ENCODE measurements around the gene S100A7A. TPM values are rescaled to one million over a fixed set of nuclear protein-coding genes. Genes with fewer than 3 reads are reported as not detected.

S100A7A gene
- total and polyA plus RNA-seq, 4 donors = not detected

GRCh38 chr1:153437236-153437635 lies 20.9 kb downstream of the S100A7A start:
- TF ChIP-seq HNF4A (conservative IDR thresholded peaks at IDR 0.05) (no peak), ZBTB33 (IDR thresholded peaks at IDR 0.05) (no peak), JUND (IDR thresholded peaks at IDR 0.05) (no peak), RAD21 (IDR thresholded peaks at IDR 0.05) (no peak), NR2F2 (IDR thresholded peaks at IDR 0.05) (no peak), TAF1 (conservative IDR thresholded peaks at IDR 0.05) (no peak), FOXA1 (IDR thresholded peaks at IDR 0.05) (no peak), EGR1 (IDR thresholded peaks at IDR 0.05; ENCODE audit: low read depth in 2 of 2) (no peak), SP1 (IDR thresholded peaks at IDR 0.05) (no peak), YY1 (IDR thresholded peaks at IDR 0.05) (no peak), GABPA (IDR thresholded peaks at IDR 0.05 in 1 of 2, conservative IDR thresholded peaks at IDR 0.05 in 1 of 2) (no peak), HNF4G (IDR thresholded peaks at IDR 0.05) (no peak), RXRA (IDR thresholded peaks at IDR 0.05) (no peak), FOXA2 (IDR thresholded peaks at IDR 0.05) (no peak)
- TF ChIP-seq, protein P1, sequence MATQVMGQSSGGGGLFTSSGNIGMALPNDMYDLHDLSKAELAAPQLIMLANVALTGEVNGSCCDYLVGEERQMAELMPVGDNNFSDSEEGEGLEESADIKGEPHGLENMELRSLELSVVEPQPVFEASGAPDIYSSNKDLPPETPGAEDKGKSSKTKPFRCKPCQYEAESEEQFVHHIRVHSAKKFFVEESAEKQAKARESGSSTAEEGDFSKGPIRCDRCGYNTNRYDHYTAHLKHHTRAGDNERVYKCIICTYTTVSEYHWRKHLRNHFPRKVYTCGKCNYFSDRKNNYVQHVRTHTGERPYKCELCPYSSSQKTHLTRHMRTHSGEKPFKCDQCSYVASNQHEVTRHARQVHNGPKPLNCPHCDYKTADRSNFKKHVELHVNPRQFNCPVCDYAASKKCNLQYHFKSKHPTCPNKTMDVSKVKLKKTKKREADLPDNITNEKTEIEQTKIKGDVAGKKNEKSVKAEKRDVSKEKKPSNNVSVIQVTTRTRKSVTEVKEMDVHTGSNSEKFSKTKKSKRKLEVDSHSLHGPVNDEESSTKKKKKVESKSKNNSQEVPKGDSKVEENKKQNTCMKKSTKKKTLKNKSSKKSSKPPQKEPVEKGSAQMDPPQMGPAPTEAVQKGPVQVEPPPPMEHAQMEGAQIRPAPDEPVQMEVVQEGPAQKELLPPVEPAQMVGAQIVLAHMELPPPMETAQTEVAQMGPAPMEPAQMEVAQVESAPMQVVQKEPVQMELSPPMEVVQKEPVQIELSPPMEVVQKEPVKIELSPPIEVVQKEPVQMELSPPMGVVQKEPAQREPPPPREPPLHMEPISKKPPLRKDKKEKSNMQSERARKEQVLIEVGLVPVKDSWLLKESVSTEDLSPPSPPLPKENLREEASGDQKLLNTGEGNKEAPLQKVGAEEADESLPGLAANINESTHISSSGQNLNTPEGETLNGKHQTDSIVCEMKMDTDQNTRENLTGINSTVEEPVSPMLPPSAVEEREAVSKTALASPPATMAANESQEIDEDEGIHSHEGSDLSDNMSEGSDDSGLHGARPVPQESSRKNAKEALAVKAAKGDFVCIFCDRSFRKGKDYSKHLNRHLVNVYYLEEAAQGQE (IDR thresholded peaks at IDR 0.05) = no peak
- TF ChIP-seq, protein P2, sequence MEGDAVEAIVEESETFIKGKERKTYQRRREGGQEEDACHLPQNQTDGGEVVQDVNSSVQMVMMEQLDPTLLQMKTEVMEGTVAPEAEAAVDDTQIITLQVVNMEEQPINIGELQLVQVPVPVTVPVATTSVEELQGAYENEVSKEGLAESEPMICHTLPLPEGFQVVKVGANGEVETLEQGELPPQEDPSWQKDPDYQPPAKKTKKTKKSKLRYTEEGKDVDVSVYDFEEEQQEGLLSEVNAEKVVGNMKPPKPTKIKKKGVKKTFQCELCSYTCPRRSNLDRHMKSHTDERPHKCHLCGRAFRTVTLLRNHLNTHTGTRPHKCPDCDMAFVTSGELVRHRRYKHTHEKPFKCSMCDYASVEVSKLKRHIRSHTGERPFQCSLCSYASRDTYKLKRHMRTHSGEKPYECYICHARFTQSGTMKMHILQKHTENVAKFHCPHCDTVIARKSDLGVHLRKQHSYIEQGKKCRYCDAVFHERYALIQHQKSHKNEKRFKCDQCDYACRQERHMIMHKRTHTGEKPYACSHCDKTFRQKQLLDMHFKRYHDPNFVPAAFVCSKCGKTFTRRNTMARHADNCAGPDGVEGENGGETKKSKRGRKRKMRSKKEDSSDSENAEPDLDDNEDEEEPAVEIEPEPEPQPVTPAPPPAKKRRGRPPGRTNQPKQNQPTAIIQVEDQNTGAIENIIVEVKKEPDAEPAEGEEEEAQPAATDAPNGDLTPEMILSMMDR (IDR thresholded peaks at IDR 0.05; ENCODE audit: low read depth, low read length, missing input control) = no peak
- TF ChIP-seq, protein P3, sequence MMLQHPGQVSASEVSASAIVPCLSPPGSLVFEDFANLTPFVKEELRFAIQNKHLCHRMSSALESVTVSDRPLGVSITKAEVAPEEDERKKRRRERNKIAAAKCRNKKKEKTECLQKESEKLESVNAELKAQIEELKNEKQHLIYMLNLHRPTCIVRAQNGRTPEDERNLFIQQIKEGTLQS (IDR thresholded peaks at IDR 0.05) = no peak
- no peaks in the 10 kb centered on the region for H3K4me1 ChIP-seq (ENCODE audit: control insufficient read depth in 4 of 4, insufficient read depth in 4 of 4, low read length in 3 of 4)
- no peaks in the 10 kb centered on the region for H3K27me3 ChIP-seq (ENCODE audit: control insufficient read depth in 4 of 4, insufficient read depth in 4 of 4, low read length in 3 of 4)
- H3K36me3 ChIP-seq (ENCODE audit: control insufficient read depth in 4 of 4, insufficient read depth in 3 of 4, low read depth in 1 of 4, low read length in 3 of 4) = no peaks in the 10 kb centered on the region
- 84% methylated on average over 4 of the region's 4 CpGs for WGBS
- H3K27ac ChIP-seq (ENCODE audit: low read depth in 1 of 2, low read length in 2 of 2) = no peak overlapping the region
- no peak overlapping the region for H3K9ac ChIP-seq (ENCODE audit: low read depth in 1 of 2, low read length in 2 of 2)
- H3K4me3 ChIP-seq (ENCODE audit: low read depth in 1 of 3, low read length in 3 of 3) = no peak overlapping the region
- H3K9me3 ChIP-seq (ENCODE audit: control insufficient read depth in 4 of 4, low read length in 3 of 4) = no peaks in the 10 kb centered on the region
- no peak for DNase-seq (ENCODE audit: low spot score)

GRCh38 chr1:153438599-153438998 lies 22.3 kb downstream of the S100A7A start:
- Histone ChIP-seq H3K27ac (ENCODE audit: low read depth in 1 of 2, low read length in 2 of 2) (no peak overlapping the region), H3K27me3 (ENCODE audit: control insufficient read depth in 4 of 4, insufficient read depth in 4 of 4, low read length in 3 of 4) (no peaks in the 10 kb centered on the region), H3K36me3 (ENCODE audit: control insufficient read depth in 4 of 4, insufficient read depth in 3 of 4, low read depth in 1 of 4, low read length in 3 of 4) (no peaks in the 10 kb centered on the region), H3K4me1 (ENCODE audit: control insufficient read depth in 4 of 4, insufficient read depth in 4 of 4, low read length in 3 of 4) (no peaks in the 10 kb centered on the region), H3K9me3 (ENCODE audit: control insufficient read depth in 4 of 4, low read length in 3 of 4) (peaks cover 0 to 2% (median 0%) of the 10 kb centered on the region in 4 donors), H3K4me3 (ENCODE audit: low read depth in 1 of 3, low read length in 3 of 3) (no peak overlapping the region), H3K9ac (ENCODE audit: low read depth in 1 of 2, low read length in 2 of 2) (no peak overlapping the region)
- 66% methylated on average over 7 of the region's 7 CpGs for WGBS
- DNase-seq (ENCODE audit: low spot score) = no peak
- TF ChIP-seq FOXA2 (IDR thresholded peaks at IDR 0.05) (no peak), YY1 (IDR thresholded peaks at IDR 0.05) (no peak), SP1 (IDR thresholded peaks at IDR 0.05) (no peak), JUND (IDR thresholded peaks at IDR 0.05) (no peak), GABPA (IDR thresholded peaks at IDR 0.05 in 1 of 2, conservative IDR thresholded peaks at IDR 0.05 in 1 of 2) (no peak), FOXA1 (IDR thresholded peaks at IDR 0.05) (no peak), TAF1 (conservative IDR thresholded peaks at IDR 0.05) (no peak), ZBTB33 (IDR thresholded peaks at IDR 0.05) (no peak), NR2F2 (IDR thresholded peaks at IDR 0.05) (no peak), HNF4G (IDR thresholded peaks at IDR 0.05) (no peak)
- TF ChIP-seq, protein P1 (IDR thresholded peaks at IDR 0.05) = no peak
- TF ChIP-seq, protein P4, sequence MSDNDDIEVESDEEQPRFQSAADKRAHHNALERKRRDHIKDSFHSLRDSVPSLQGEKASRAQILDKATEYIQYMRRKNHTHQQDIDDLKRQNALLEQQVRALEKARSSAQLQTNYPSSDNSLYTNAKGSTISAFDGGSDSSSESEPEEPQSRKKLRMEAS (IDR thresholded peaks at IDR 0.05) = no peak
